Astrocyte (in vitro differentiated cells and primary cell): ENCODE measurements around the gene KLHL26.

Experiments
- EZH2 ChIP-seq: IDR thresholded peaks from 2 replicates; pipeline ENCODE4 v1.6.1; 2012; ENCODE audit warnings: mild to moderate bottlenecking, low read length, inconsistent platforms; ENCODE audit not compliant: insufficient read depth
- TF ChIP-seq, protein P1 (sequence below): IDR thresholded peaks from 2 replicates; pipeline ENCODE4 v1.5.1; 2011; ENCODE audit warnings: low read depth, mild to moderate bottlenecking, inconsistent platforms, low read length, moderate library complexity; ENCODE audit not compliant: insufficient read depth

- TF ChIP-seq, protein P1, sequence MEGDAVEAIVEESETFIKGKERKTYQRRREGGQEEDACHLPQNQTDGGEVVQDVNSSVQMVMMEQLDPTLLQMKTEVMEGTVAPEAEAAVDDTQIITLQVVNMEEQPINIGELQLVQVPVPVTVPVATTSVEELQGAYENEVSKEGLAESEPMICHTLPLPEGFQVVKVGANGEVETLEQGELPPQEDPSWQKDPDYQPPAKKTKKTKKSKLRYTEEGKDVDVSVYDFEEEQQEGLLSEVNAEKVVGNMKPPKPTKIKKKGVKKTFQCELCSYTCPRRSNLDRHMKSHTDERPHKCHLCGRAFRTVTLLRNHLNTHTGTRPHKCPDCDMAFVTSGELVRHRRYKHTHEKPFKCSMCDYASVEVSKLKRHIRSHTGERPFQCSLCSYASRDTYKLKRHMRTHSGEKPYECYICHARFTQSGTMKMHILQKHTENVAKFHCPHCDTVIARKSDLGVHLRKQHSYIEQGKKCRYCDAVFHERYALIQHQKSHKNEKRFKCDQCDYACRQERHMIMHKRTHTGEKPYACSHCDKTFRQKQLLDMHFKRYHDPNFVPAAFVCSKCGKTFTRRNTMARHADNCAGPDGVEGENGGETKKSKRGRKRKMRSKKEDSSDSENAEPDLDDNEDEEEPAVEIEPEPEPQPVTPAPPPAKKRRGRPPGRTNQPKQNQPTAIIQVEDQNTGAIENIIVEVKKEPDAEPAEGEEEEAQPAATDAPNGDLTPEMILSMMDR, result no peak
- no peak for TF ChIP-seq EZH2
These were observed 78.6 kb downstream of the KLHL26 start for GRCh38 chr19:18715416-18715815.
